NCI-H1417 treated with DMSO at 0.1 percent for 48 hours (cell line): ENCODE measurements around the gene COG5.
"Not testable (repeated sequence)": the region's sequence is repeated elsewhere in the genome, so short reads cannot be mapped to it uniquely, and the experiment has no call there.

Source experiments
- DNase-seq: peaks from one replicate; lab custom pipeline; 2025; lab: John Stamatoyannopoulos, UW

COG5 gene

DNA sequence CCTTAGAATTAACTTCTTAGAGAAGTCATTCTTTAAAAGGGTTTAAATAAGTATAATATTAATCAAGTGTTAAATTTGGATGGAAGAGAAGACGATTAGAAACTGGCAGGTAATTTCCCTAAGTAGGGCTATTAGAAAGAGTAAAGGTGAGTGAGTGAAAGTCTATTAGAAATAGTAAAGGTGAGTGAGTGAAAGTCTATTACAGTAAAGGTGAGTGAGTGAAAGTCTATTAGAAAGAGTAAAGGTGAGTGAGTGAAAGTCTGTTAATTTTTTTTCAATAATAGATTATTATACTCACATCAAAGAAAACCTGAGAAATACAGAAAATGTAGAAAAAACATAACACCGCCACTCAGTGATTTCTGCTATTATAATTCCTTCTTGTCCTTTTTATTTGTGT lies 405.7 kb downstream of the COG5 start:
- DNase-seq, result no peak

DNA sequence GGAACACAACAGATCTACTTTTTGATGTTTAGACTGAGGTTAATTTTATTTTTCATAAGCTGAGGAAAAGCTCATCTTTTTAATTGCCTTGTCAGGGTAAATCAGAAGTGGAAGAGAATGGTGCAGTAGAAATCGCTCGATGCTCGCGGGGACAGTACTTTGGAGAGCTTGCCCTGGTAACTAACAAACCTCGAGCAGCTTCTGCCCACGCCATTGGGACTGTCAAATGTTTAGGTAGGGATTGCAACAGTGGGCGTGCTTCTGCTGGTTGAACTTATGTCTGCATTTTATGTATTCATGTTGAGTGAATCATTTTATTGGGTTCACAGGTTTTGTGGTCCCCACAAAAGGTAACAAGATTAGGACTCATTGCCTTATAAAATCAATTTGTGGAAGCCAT lies 406.6 kb downstream of the COG5 start:
- no peak for DNase-seq

DNA sequence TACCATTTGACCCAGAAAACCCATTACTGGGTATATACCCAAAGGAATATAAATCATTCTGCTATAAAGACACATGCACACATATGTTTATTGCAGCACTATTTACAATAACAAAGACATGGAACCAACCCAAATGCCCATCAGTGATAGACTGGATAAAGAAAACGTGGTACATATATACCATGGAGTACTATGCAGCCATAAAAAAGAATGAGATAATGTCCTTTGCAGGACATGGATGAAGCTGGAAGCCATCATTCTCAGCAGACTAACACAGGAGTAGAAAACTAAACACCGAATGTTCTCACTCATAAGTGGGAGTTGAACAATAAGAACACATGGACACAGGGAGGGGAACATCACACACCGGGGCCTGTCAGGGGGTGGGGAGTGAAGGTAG lies 408.0 kb downstream of the COG5 start:
- DNase-seq, result not testable (repeated sequence)

DNA sequence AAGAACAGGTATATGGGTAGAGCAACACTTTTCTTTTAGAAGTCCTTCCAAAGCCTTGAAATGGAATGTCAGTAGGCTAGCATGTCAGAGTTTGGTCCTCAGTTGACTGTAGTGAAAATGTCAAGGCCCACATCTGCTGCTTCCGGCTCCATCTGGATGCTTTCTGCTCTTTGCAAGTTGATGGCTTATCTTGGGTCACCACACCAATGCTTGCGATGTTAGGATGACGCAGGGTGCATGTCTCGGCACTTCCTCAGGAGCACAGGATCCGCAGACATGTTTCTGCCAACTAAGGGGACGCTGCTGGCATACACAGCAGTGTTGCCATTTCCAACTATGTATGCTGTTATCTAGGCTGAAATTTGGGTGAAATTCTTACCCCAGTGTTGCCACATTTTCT lies 408.9 kb downstream of the COG5 start:
- no peak for DNase-seq

DNA sequence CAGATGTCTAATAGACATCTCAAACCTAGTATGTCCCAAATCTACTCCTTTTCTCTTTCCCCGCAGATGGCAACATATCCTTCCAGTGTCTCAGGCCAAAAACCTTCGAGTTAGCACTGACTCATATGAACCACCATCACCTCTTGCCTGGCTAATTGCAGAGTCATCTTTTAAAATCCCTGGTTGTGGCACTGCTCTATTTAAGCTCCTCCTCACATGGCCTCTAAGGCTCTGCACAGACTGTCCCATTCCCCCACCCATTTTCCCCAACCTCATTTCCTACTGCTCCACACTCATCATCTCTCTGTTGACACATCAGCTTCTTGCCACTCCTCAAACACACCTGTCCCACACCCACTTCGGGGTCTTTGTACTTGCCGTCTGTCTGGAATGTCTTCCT lies 411.7 kb downstream of the COG5 start:
- DNase-seq, result no peak
